IMR-90 (cell line): ENCODE data around the gene ADAMTS10.

Source experiments
- CEBPB ChIP-seq: IDR thresholded peaks from 2 replicates; pipeline ENCODE4 v1.6.1; 2012; ENCODE audit warnings: low read depth, low read length, improper control_type of control experiment
- CHD1 ChIP-seq: IDR thresholded peaks from 2 replicates; pipeline ENCODE4 v1.6.1; 2012; ENCODE audit warnings: low read depth, low read length, improper control_type of control experiment
- CTCF ChIP-seq: conservative IDR thresholded peaks from 2 replicates; pipeline ENCODE4 v1.5.1; 2012; ENCODE audit warnings: mild to moderate bottlenecking, low read depth, low read length, improper control_type of control experiment
- FOS ChIP-seq: fragments of 150-350 bp; IDR thresholded peaks from 2 replicates; pipeline ENCODE4 v1.6.1; 2016; ENCODE audit warnings: low read depth, low read length
- MAFK ChIP-seq: IDR thresholded peaks from 2 replicates; pipeline ENCODE4 v1.6.1; 2012; ENCODE audit warnings: low read depth, low read length, improper control_type of control experiment
- MAZ ChIP-seq: IDR thresholded peaks from 2 replicates; pipeline ENCODE4 v1.6.1; 2012; ENCODE audit warnings: low read depth, mild to moderate bottlenecking, low read length, improper control_type of control experiment, moderate library complexity, borderline replicate concordance
- MXI1 ChIP-seq: IDR thresholded peaks from 2 replicates; pipeline ENCODE4 v1.6.1; 2012; ENCODE audit warnings: low read depth, mild to moderate bottlenecking, low read length, moderate library complexity, borderline replicate concordance
- POLR2A ChIP-seq: IDR thresholded peaks from 2 replicates; pipeline ENCODE4 v1.6.1; 2012; ENCODE audit warnings: mild to moderate bottlenecking, low read depth, low read length
- RAD21 ChIP-seq: IDR thresholded peaks from 2 replicates; pipeline ENCODE4 v1.6.1; 2012; ENCODE audit warnings: low read length, improper control_type of control experiment
- RCOR1 ChIP-seq: IDR thresholded peaks from 2 replicates; pipeline ENCODE4 v1.6.1; 2012; ENCODE audit warnings: mild to moderate bottlenecking, low read length, improper control_type of control experiment; ENCODE audit not compliant: insufficient replicate concordance
- RFX5 ChIP-seq: IDR thresholded peaks from 2 replicates; pipeline ENCODE4 v1.8.0; 2012; ENCODE audit warnings: low read depth, mild to moderate bottlenecking, low read length, moderate library complexity
- USF2 ChIP-seq: fragments of 150-350 bp; IDR thresholded peaks from 2 replicates; pipeline ENCODE4 v1.6.1; 2017; ENCODE audit warnings: mild to moderate bottlenecking, antibody characterized with exemption, low read length, low read depth
- TF ChIP-seq, protein P1 (sequence below): fragments of 150-350 bp; IDR thresholded peaks from 2 replicates; pipeline ENCODE4 v1.6.1; 2016; ENCODE audit warnings: low read depth, mild to moderate bottlenecking, low read length, moderate library complexity, borderline replicate concordance

GRCh38 chr19:8610041-8610935 lies at the start of gene ADAMTS10:
- TF ChIP-seq CTCF (no peak), POLR2A (no peak), RCOR1 (no peak), CHD1 (no peak), MAFK (no peak), FOS (no peak), RFX5 (no peak), RAD21 (no peak), CEBPB (no peak), USF2 (no peak), MXI1 (0 out of 2 replicates have a peak, but pooled peaks have one; percentile 6), MAZ (peak; percentile 51; the same call in 1 of the 2 replicates)
- TF ChIP-seq, protein P1, sequence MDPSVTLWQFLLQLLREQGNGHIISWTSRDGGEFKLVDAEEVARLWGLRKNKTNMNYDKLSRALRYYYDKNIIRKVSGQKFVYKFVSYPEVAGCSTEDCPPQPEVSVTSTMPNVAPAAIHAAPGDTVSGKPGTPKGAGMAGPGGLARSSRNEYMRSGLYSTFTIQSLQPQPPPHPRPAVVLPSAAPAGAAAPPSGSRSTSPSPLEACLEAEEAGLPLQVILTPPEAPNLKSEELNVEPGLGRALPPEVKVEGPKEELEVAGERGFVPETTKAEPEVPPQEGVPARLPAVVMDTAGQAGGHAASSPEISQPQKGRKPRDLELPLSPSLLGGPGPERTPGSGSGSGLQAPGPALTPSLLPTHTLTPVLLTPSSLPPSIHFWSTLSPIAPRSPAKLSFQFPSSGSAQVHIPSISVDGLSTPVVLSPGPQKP: no peak
